Measurements from ENCODE around the gene SYNPR. TPM values are rescaled to one million over a fixed set of nuclear protein-coding genes. Genes with fewer than 3 reads are reported as not detected.
A peak's percentile ranks its signal among the peaks of the same experiment; 100 is the strongest.
"Not testable (repeated sequence)": the region's sequence is repeated elsewhere in the genome, so short reads cannot be mapped to it uniquely, and the experiment has no call there.

SYNPR gene
- total RNA-seq, 4 donors from 2014 or later = not detected

DNA sequence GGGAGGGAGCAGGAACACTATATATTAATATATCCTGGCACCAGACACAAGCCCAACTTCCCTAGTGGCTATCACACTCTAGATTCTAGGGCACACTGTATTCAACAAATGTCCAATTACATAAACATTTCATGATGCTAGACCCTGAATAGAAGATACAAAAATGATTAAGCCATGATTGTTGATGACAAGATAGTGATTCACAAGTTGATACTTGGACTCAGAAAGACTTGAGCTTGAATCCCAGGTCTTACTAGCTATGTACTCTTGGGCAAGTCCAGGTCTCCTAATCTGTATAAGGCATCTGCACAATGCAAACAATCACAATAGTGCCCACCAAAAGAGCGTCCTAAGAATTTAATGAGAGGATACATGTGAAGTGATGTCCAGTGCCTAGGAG, 364.4 kb downstream of the SYNPR start:
- H3K27me3 ChIP-seq = no peaks in the 10 kb centered on the region
- DNase-seq (ENCODE audit: low spot score in 2 of 2) = no peak
- no peaks in the 10 kb centered on the region for H3K36me3 ChIP-seq
- peaks cover 0 to 14% (median 0%) of the 10 kb centered on the region in 4 donors for H3K9me3 ChIP-seq
- 69 to 87% methylated on average over 1 of the region's 1 CpG for WGBS, 2 donors
- H3K4me1 ChIP-seq = no peaks in the 10 kb centered on the region
- H3K27ac ChIP-seq = no peak overlapping the region
- TF ChIP-seq, protein P1, sequence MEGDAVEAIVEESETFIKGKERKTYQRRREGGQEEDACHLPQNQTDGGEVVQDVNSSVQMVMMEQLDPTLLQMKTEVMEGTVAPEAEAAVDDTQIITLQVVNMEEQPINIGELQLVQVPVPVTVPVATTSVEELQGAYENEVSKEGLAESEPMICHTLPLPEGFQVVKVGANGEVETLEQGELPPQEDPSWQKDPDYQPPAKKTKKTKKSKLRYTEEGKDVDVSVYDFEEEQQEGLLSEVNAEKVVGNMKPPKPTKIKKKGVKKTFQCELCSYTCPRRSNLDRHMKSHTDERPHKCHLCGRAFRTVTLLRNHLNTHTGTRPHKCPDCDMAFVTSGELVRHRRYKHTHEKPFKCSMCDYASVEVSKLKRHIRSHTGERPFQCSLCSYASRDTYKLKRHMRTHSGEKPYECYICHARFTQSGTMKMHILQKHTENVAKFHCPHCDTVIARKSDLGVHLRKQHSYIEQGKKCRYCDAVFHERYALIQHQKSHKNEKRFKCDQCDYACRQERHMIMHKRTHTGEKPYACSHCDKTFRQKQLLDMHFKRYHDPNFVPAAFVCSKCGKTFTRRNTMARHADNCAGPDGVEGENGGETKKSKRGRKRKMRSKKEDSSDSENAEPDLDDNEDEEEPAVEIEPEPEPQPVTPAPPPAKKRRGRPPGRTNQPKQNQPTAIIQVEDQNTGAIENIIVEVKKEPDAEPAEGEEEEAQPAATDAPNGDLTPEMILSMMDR (IDR thresholded peaks at IDR 0.05) = no peak
- TF ChIP-seq EP300 (IDR thresholded peaks at IDR 0.05) (no peak), POLR2A (IDR thresholded peaks at IDR 0.05) (no peak)
- H3K4me3 ChIP-seq = no peak overlapping the region

DNA sequence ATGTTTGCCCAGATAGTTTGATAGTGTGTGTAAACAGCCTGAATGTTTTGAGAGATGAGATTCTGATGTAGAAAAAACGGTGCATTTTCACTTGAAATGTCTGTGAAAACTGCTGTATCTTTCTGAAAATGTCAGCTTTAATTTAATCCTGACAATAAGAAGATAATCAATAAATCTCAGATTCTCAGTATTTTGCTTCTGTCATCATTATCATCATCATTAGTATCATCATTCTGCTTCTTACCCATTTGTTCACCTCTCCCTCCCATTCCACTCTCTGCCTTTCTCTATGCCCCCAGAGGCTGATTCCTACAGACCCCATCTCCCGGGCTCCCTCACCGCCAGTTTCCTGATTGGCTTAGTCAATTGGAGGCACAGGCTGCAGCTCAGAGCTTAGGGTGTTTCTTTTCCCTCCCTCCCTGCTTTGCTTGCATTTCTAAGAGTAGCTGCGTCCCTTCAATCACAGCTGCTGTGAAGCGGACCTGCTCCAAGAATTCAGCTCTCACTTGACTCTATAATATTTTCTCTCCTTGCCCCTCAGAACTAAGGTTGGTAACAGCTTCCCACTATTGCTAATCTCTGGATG, 366.2 kb downstream of the SYNPR start:
- DNase-seq (ENCODE audit: low spot score in 2 of 2) = no peak
- Histone ChIP-seq H3K27me3 (no peaks in the 10 kb centered on the region), H3K36me3 (no peaks in the 10 kb centered on the region), H3K4me1 (no peaks in the 10 kb centered on the region), H3K9me3 (peaks cover 0 to 14% (median 0%) of the 10 kb centered on the region in 4 donors), H3K27ac (no peak overlapping the region), H3K4me3 (no peak overlapping the region)
- TF ChIP-seq, protein P1 (IDR thresholded peaks at IDR 0.05) = no peak
- TF ChIP-seq POLR2A (IDR thresholded peaks at IDR 0.05) (no peak), EP300 (IDR thresholded peaks at IDR 0.05) (no peak)
- 59 to 60% methylated on average over 5 of the region's 5 CpGs for WGBS, 2 donors

DNA sequence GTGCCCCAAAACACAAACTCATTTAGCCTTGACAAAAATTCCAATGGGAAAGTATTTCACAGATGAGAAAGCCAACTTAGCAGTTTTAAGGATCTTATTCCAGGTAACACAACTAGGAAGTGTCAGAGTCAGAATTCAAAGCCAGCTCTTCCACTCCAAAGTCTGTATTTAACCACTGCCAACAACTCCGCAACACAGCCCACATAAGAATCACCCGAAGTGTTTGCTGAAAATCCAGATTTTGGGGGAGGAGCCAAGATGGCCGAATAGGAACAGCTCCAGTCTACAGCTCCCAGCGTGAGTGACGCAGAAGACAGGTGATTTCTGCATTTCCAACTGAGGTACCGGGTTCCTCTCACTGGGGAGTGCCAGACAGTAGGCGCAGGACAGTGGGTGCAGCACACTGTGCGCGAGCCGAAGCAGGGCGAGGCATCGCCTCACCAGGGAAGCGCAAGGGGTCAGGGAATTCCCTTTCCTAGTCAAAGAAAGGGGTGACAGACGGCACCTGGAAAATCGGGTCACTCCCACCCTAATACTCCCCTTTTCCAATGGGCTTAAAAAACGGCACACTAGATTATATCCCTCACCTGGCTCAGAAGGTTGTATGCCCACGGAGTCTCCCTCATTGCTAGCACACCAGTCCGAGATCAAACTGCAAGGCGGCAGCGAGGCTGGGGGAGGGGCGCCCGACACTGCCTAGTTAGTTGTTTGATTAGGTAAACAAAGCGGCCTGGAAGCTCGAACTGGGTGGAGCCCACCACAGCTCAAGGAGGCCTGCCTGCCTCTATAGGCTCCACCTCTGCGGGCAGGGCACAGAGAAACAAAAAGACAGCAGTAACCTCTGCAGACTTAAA, 367.0 kb downstream of the SYNPR start:
- DNase-seq (ENCODE audit: low spot score in 2 of 2); H3K27ac ChIP-seq; H3K36me3 ChIP-seq; H3K27me3 ChIP-seq; H3K4me1 ChIP-seq: not testable (repeated sequence)
- 69 to 76% methylated on average over 25 of the region's 25 CpGs for WGBS, 2 donors
- H3K4me3 ChIP-seq = peak overlapping the region in 1 of 4 donors; percentile 6
- peaks cover 0 to 14% (median 0%) of the 10 kb centered on the region in 4 donors for H3K9me3 ChIP-seq

DNA sequence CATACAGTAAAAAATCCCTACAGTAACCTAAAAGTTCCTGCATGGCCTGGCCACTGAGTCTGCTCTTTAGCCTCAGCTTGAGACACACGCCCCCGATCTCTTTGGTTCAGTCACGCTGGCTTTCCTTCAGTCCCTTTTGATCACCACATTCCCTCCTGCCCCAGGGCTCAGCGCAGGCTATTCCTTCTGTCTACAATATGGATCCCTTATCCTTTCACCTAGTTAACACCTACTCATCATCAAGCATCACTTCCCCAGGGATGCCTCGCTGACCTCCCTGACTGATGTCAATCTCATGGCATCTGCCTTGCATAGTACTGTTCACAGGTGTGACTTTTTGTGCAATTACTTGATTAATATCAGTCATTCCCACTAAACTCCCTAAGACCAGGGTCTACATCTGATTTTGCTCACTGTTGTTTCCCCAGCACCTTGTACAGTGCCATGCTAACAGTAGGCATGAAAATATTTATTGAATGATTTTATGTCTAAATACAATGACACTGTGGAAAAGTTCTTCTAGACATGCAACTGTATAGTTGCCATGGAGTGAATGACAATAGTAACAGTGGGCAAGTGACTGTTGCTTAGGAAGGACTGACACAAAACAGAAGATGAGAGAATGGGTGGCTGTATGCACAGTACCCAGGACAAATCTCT, 374.1 kb downstream of the SYNPR start, which contains the start of gene SNTN:
Gene SNTN, plus strand, starts transcription at position 610 of the 660 bp plus-strand sequence. Its CDS starts 13 bp downstream, at position 623.
- Histone ChIP-seq H3K9me3 (no peaks in the 10 kb centered on the region), H3K36me3 (no peaks in the 10 kb centered on the region), H3K27ac (no peak within 1 kb of the TSS), H3K27me3 (no peaks in the 10 kb centered on the region), H3K4me1 (peaks cover 0 to 1% (median 0%) of the 10 kb centered on the region in 4 donors), H3K4me3 (no peak within 1 kb of the TSS)
- WGBS, 2 donors = 70 to 76% methylated on average over 5 of the region's 5 CpGs
- no peak for TF ChIP-seq EP300 (IDR thresholded peaks at IDR 0.05)
- TF ChIP-seq POLR2A (IDR thresholded peaks at IDR 0.05) = no peak
- TF ChIP-seq, protein P1 (IDR thresholded peaks at IDR 0.05) = no peak
- DNase-seq (ENCODE audit: low spot score in 2 of 2) = no peak

DNA sequence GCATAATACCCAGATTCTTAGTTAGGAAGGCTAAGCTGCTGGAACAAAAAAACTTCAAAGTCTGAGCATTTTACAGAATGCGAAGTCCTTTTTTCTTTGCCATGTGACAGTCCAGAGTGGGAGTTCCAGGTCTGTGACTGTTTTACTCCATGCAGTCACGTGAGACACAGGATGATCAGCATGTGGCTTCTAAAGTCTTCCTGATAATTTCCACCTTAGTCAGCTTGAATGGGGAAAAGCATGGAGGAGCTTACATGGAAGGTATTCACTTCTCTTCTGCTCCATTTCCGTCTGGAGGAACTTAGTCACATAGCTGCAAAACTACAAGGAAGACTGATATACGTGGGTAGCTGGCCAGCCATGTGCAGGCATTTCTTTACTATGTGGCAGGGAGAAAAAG, 376.1 kb downstream of the SYNPR start:
- Histone ChIP-seq H3K27ac (no peak overlapping the region), H3K36me3 (no peaks in the 10 kb centered on the region), H3K27me3 (no peaks in the 10 kb centered on the region), H3K9me3 (no peaks in the 10 kb centered on the region), H3K4me1 (peaks cover 0 to 4% (median 0%) of the 10 kb centered on the region in 4 donors), H3K4me3 (no peak overlapping the region)
- 61 to 78% methylated on average over 4 of the region's 4 CpGs for WGBS, 2 donors
- TF ChIP-seq EP300 (IDR thresholded peaks at IDR 0.05) = no peak
- TF ChIP-seq POLR2A (IDR thresholded peaks at IDR 0.05) = no peak
- TF ChIP-seq, protein P1 (IDR thresholded peaks at IDR 0.05) = no peak
- DNase-seq (ENCODE audit: low spot score in 2 of 2) = no peak
